GM12891 (cell line): ENCODE results near the gene RETREG1.

ENCODE experiments used
- POLR2A ChIP-seq: IDR thresholded peaks from 2 replicates; pipeline ENCODE4 v1.6.1; 2011; ENCODE audit warnings: low read depth, low read length, control low read depth
- SPI1 ChIP-seq: IDR thresholded peaks from 2 replicates; pipeline ENCODE4 v1.6.1; 2011; ENCODE audit warnings: low read depth, low read length, control low read depth
- TAF1 ChIP-seq: IDR thresholded peaks from 2 replicates; pipeline ENCODE4 v1.6.1; 2011; ENCODE audit warnings: low read depth, low read length, control low read depth

DNA sequence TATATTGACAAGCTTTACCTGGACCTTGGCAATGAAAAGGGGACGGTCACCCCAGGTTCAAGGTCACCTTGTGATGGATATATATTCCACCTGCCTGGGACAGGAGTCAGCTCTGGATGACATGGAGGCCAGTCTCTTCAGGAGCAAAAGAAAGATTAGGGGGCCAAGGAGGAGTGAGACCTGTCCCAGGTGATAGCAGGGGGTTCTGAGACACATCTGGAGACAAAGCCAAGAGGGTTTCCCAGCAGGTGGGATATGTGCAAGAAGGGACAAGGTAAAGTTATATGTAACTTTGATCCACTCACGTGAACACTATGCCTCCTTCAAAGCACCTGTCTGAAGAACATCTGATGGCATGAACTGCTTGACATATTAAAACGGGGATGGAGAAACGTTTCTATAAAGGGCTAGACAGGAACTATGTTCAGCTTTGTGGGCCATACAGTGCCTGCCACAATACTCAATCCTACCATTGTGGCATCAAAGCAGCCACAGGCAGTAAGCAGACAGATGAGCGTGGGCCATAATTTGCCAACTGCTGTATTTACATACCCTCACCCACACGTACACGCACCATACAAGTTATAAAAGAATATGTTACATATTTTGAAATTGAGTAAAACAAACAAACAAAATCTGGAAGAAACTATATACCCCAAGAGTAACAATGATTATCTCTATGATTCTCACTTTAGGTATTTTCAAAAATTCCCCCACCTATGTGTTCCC, 88.3 kb downstream of the RETREG1 start:
- TF ChIP-seq POLR2A (no peak), SPI1 (no peak), TAF1 (no peak)
